GM23338 (cell line): ENCODE measurements around the gene TOX4. TPM values are rescaled to one million over a fixed set of nuclear protein-coding genes. Genes with fewer than 3 reads are reported as not detected.
A peak's percentile ranks its signal among the peaks of the same experiment; 100 is the strongest.

Experiments
- ATAC-seq: fragments of 200-7000 bp; cut with Tn5 transposase; 3 replicates; pipeline ENCODE4 v1.9.1; 2020
- DNase-seq: peaks from one replicate; pipeline ENCODE4 v3.0.0-alpha.2; 2015; ENCODE audit warnings: low spot score
- H2AFZ ChIP-seq: fragments of 200-600 bp; sonication (generic); 2 replicates; pipeline ENCODE4 v1.8.0; 2016; ENCODE audit warnings: antibody characterized with exemption, mild to moderate bottlenecking, moderate library complexity
- H3F3A ChIP-seq: fragments of 200-600 bp; sonication (generic); replicated peaks from 2 replicates; pipeline ENCODE4 v1.8.0; 2017; ENCODE audit warnings: antibody characterized with exemption, mixed run types, low read depth
- H3K27ac ChIP-seq: fragments of 200-600 bp; sonication (generic); 2 replicates; pipeline ENCODE4 v1.6.1; 2016; ENCODE audit warnings: low read depth
- H3K27me3 ChIP-seq: fragments of 200-600 bp; sonication (generic); 2 replicates; pipeline ENCODE4 v1.8.0; 2016; ENCODE audit warnings: mild to moderate bottlenecking, mixed run types, moderate library complexity; ENCODE audit not compliant: insufficient read depth
- H3K36me3 ChIP-seq: fragments of 200-600 bp; sonication (generic); 2 replicates; pipeline ENCODE4 v1.8.0; 2016; ENCODE audit warnings: mild to moderate bottlenecking; ENCODE audit not compliant: insufficient read depth
- H3K4me1 ChIP-seq: fragments of 200-600 bp; sonication (generic); 2 replicates; pipeline ENCODE4 v1.8.0; 2016; ENCODE audit warnings: mild to moderate bottlenecking, moderate library complexity; ENCODE audit not compliant: insufficient read depth
- H3K4me2 ChIP-seq: fragments of 200-600 bp; sonication (generic); 2 replicates; pipeline ENCODE4 v1.7.1; 2017; ENCODE audit warnings: mixed run types
- H3K4me3 ChIP-seq: fragments of 200-600 bp; sonication (generic); 2 replicates; pipeline ENCODE4 v1.6.1; 2016; ENCODE audit warnings: mixed run types
- H3K79me2 ChIP-seq: fragments of 200-600 bp; sonication (generic); replicated peaks from 2 replicates; pipeline ENCODE4 v1.8.0; 2017; ENCODE audit warnings: mild to moderate bottlenecking; ENCODE audit not compliant: insufficient read depth
- H3K9me2 ChIP-seq: fragments of 200-600 bp; sonication (generic); 2 replicates; pipeline ENCODE4 v1.8.0; 2017; ENCODE audit not compliant: insufficient read depth
- H4K20me1 ChIP-seq: fragments of 200-600 bp; sonication (generic); replicated peaks from 2 replicates; pipeline ENCODE4 v1.8.0; 2017; ENCODE audit warnings: mild to moderate bottlenecking; ENCODE audit not compliant: insufficient read depth
- H3K27ac Mint-ChIP-seq: 2 replicates; pipeline ENCODE4 v1.8.0; 2020; ENCODE audit warnings: inconsistent platforms, mild to moderate bottlenecking, moderate library complexity, mixed read lengths
- H3K27me3 Mint-ChIP-seq: 3 replicates; pipeline ENCODE4 v1.8.0; 2022; ENCODE audit warnings: low read depth, mild to moderate bottlenecking, moderate library complexity, mixed read lengths, inconsistent platforms; ENCODE audit not compliant: insufficient read depth, poor library complexity
- H3K36me3 Mint-ChIP-seq: 3 replicates; pipeline ENCODE4 v1.8.0; 2021; ENCODE audit warnings: low read depth, mild to moderate bottlenecking, inconsistent platforms, moderate library complexity, mixed read lengths
- H3K4me1 Mint-ChIP-seq: 3 replicates; pipeline ENCODE4 v1.8.0; 2020; ENCODE audit warnings: mild to moderate bottlenecking, inconsistent platforms, mixed read lengths
- H3K4me3 Mint-ChIP-seq: 3 replicates; pipeline ENCODE4 v1.8.0; 2021; ENCODE audit warnings: moderate library complexity, mild to moderate bottlenecking, inconsistent platforms, mixed read lengths
- H3K9me3 Mint-ChIP-seq: 3 replicates; pipeline ENCODE4 v1.8.0; 2020; ENCODE audit warnings: moderate library complexity, mild to moderate bottlenecking, inconsistent platforms, mixed read lengths
- CREB1 ChIP-seq: fragments of 250-450 bp; sonication (Bioruptor Pico); IDR thresholded peaks from 2 replicates; pipeline ENCODE4 v1.5.0; 2020; ENCODE audit warnings: low read depth, mild to moderate bottlenecking, moderate library complexity
- ETS1 ChIP-seq: IDR thresholded peaks from 2 replicates; pipeline ENCODE4 v1.6.1; 2016; ENCODE audit warnings: antibody characterized with exemption
- EZH2 ChIP-seq: fragments of 200-600 bp; sonication (generic); IDR thresholded peaks from one replicate; pipeline ENCODE4 v1.8.0; 2017; ENCODE audit warnings: antibody characterized with exemption, mild to moderate bottlenecking, low read depth; ENCODE audit not compliant: unreplicated experiment
- EZH2phosphoT487 ChIP-seq: fragments of 200-600 bp; sonication (generic); IDR thresholded peaks from one replicate; pipeline ENCODE4 v1.8.1; 2018; ENCODE audit warnings: antibody characterized with exemption; ENCODE audit not compliant: unreplicated experiment
- JUNB ChIP-seq: IDR thresholded peaks from one replicate; pipeline ENCODE4 v1.6.1; 2016; ENCODE audit warnings: antibody characterized with exemption; ENCODE audit not compliant: unreplicated experiment
- NANOG ChIP-seq: IDR thresholded peaks from 2 replicates; pipeline ENCODE4 v1.6.1; 2016; ENCODE audit warnings: antibody characterized with exemption, borderline replicate concordance
- POLR2AphosphoS5 ChIP-seq: IDR thresholded peaks from 2 replicates; pipeline ENCODE4 v1.6.1; 2016; ENCODE audit warnings: antibody characterized with exemption, low read depth
- STAT1 ChIP-seq: IDR thresholded peaks from one replicate; pipeline ENCODE4 v1.6.1; 2016; ENCODE audit warnings: antibody characterized with exemption; ENCODE audit not compliant: unreplicated experiment
- ZNF331 ChIP-seq: fragments of 250-450 bp; sonication (Bioruptor Pico); IDR thresholded peaks from 2 replicates; pipeline ENCODE4 v1.5.0; 2020; ENCODE audit warnings: low read depth, mild to moderate bottlenecking, moderate library complexity
- polyA plus RNA-seq: library from polyadenylated mRNA; unstranded; fragments of >200 nt; fragmentation: Nextera tagmentation; extraction: Ambion mirVana; gene quantifications from 2 replicates; pipeline ENCODE4 v1.2.1, GENCODE V29; 2016
- total RNA-seq: library from RNA; depleted of rRNA; stranded (reverse); fragments of >200 nt; shearing (Covaris generic); gene quantifications from 2 replicates; pipeline ENCODE4 v1.2.3, GENCODE V29; 2014
- TF ChIP-seq, protein P1 (sequence below): fragments of 250-450 bp; sonication (Bioruptor Pico); IDR thresholded peaks from 2 replicates; pipeline ENCODE4 v1.5.0; 2020; ENCODE audit warnings: mild to moderate bottlenecking, moderate library complexity

TOX4 gene
- total and polyA plus RNA-seq, 2 experiments from 2014 or later = 45.6 to 72.8 TPM

DNA sequence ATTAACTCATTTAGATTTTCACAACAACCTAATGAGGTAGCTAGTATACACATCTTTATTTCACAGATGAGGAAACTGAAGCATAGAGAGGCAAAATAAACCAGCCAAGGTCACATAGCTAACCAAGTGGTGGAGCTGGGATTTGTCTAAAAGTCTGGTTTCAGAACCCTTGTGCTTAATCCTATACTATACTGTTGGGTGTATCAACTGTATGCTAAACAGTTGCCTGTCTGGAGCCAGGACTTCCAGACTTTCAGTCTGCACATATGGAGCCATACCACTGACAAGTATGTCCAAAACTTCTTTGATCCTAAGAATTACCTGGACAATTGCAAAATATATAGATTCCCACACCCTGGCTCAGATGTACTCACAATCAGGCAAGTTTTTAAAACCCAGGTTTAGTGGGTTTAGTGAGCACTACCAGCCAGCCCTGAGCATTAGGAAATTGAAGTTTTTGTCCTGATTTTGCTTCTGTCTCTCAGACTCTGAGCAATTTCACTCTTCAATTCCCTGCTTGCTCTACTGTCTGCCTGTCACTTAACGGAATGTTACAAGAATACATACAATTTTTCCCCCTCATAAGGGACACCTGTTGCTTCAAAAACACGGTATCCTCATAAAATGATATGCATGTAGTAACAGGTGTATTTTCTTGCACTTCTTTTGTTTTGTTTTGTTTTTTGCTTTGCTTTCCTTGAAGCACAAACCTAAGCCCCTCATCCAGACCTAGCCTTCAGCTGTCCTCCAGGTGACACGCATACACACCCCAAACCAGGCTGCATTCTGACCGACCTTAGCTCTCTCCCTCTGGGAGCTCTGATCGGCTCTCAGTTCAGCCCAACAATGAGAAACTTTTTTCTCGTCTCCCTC lies 58.8 kb downstream of the TOX4 start (continued):
- TF ChIP-seq JUNB (no peak), EZH2phosphoT487 (no peak), ETS1 (no peak), ZNF331 (CRISPR knock-in tag) (no peak), CREB1 (CRISPR knock-in tag) (no peak), EZH2 (no peak)

DNA sequence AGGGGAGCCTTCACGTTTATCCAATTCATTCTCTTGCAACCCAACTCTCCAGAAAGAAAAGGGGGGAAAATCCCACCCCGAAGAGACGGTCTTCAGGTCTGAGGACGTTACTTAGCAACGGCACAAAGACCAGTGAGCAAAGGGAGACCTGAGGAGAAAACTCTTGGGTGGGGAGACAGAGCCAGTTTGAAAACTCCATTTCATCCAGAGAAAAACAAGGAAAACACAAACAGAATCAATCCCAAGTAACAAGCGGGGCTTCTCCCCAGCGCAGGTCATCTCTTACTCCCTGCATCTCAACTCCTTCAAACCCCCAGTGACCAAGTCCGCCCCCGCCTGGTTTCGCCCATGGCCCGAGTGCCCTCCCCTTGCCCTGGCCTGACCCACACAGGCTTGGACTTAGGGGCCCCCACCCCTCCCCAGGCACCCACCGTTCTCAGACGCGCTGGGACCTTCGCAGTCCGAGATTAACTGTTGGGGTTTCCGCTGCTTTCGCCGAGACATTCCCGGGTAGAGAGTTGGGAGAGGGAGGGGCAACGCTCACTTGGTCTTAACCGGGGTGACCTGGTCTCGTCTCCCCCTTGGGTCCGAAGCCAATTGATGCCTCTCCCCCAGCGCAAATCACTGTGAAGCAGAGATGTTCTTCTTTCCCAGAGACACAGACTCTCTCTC lies 59.6 kb downstream of the TOX4 start:
- Mint-ChIP-seq H3K4me3 (peak overlapping the region; percentile 99), H3K36me3 (peaks cover 30% of the 10 kb centered on the region), H3K27me3 (peaks cover 24% of the 10 kb centered on the region), H3K9me3 (no peaks in the 10 kb centered on the region; the same call in 1 of the 3 replicates), H3K27ac (peak overlapping the region; percentile 99), H3K4me1 (peaks cover 43% of the 10 kb centered on the region)
- peak overlapping the region; percentile 84 for H3K4me3 ChIP-seq
- peaks cover 70% of the 10 kb centered on the region for H3K79me2 ChIP-seq
- no peaks in the 10 kb centered on the region for H3K36me3 ChIP-seq
- TF ChIP-seq, protein P1, sequence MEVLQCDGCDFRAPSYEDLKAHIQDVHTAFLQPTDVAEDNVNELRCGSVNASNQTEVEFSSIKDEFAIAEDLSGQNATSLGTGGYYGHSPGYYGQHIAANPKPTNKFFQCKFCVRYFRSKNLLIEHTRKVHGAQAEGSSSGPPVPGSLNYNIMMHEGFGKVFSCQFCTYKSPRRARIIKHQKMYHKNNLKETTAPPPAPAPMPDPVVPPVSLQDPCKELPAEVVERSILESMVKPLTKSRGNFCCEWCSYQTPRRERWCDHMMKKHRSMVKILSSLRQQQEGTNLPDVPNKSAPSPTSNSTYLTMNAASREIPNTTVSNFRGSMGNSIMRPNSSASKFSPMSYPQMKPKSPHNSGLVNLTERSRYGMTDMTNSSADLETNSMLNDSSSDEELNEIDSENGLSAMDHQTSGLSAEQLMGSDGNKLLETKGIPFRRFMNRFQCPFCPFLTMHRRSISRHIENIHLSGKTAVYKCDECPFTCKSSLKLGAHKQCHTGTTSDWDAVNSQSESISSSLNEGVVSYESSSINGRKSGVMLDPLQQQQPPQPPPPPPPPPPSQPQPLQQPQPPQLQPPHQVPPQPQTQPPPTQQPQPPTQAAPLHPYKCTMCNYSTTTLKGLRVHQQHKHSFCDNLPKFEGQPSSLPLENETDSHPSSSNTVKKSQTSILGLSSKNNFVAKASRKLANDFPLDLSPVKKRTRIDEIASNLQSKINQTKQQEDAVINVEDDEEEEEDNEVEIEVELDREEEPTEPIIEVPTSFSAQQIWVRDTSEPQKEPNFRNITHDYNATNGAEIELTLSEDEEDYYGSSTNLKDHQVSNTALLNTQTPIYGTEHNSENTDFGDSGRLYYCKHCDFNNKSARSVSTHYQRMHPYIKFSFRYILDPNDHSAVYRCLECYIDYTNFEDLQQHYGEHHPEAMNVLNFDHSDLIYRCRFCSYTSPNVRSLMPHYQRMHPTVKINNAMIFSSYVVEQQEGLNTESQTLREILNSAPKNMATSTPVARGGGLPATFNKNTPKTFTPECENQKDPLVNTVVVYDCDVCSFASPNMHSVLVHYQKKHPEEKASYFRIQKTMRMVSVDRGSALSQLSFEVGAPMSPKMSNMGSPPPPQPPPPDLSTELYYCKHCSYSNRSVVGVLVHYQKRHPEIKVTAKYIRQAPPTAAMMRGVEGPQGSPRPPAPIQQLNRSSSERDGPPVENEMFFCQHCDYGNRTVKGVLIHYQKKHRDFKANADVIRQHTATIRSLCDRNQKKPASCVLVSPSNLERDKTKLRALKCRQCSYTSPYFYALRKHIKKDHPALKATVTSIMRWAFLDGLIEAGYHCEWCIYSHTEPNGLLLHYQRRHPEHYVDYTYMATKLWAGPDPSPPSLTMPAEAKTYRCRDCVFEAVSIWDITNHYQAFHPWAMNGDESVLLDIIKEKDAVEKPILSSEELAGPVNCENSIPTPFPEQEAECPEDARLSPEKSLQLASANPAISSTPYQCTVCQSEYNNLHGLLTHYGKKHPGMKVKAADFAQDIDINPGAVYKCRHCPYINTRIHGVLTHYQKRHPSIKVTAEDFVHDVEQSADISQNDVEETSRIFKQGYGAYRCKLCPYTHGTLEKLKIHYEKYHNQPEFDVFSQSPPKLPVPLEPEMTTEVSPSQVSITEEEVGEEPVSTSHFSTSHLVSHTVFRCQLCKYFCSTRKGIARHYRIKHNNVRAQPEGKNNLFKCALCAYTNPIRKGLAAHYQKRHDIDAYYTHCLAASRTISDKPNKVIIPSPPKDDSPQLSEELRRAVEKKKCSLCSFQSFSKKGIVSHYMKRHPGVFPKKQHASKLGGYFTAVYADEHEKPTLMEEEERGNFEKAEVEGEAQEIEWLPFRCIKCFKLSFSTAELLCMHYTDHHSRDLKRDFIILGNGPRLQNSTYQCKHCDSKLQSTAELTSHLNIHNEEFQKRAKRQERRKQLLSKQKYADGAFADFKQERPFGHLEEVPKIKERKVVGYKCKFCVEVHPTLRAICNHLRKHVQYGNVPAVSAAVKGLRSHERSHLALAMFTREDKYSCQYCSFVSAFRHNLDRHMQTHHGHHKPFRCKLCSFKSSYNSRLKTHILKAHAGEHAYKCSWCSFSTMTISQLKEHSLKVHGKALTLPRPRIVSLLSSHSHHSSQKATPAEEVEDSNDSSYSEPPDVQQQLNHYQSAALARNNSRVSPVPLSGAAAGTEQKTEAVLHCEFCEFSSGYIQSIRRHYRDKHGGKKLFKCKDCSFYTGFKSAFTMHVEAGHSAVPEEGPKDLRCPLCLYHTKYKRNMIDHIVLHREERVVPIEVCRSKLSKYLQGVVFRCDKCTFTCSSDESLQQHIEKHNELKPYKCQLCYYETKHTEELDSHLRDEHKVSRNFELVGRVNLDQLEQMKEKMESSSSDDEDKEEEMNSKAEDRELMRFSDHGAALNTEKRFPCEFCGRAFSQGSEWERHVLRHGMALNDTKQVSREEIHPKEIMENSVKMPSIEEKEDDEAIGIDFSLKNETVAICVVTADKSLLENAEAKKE = no peak
- TF ChIP-seq POLR2AphosphoS5 = peak; percentile 63
- no peak for TF ChIP-seq NANOG
- no peak for TF ChIP-seq STAT1
- TF ChIP-seq ETS1 = no peak
- no peak for TF ChIP-seq EZH2phosphoT487
- peaks cover 50% of the 10 kb centered on the region for H3K4me1 ChIP-seq
- peak overlapping the region; percentile 86 for H3K4me2 ChIP-seq
- peaks cover 9% of the 10 kb centered on the region; the same call in 1 of the 2 replicates for H3F3A ChIP-seq
- DNase-seq (peak; percentile 82), ATAC-seq (peak; percentile 55)
- H3K9me2 ChIP-seq = no peaks in the 10 kb centered on the region
- H2AFZ ChIP-seq = no peak overlapping the region
- H3K27ac ChIP-seq = peak overlapping the region; percentile 95
- no peaks in the 10 kb centered on the region for H3K27me3 ChIP-seq
- no peaks in the 10 kb centered on the region for H4K20me1 ChIP-seq
